Measurements from ENCODE around the gene NCBP2L. TPM values are rescaled to one million over a fixed set of nuclear protein-coding genes. Genes with fewer than 3 reads are reported as not detected.

NCBP2L gene
- total RNA-seq = not detected

DNA sequence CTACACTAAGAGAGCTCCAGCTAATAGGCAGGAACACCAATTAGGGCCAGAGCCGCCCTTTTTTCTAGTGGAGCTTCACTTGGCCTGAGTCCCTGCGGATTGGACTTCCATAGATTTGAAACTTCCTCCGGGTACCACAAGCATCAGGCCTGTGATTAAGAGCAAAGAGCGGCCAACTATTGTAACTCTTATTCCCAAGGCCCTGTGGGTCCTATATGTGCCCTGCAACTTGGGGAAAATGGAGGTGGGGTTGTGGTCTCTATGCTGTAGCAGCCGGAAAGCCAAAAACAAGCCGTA lies at the start of gene NCBP2L:
Gene NCBP2L (plus strand): TSS at position 198 of the 297 bp plus-strand sequence. CDS start 16,488 bp downstream, outside the sequence.
- H3K36me3 ChIP-seq = no peaks in the 10 kb centered on the region
- 73% methylated on average over 6 of the region's 6 CpGs; no CpG with 5 or more reads in 1 of the 2 donors for WGBS, 2 donors (ENCODE audit: low coverage in 1 of 2)
- peak within 1 kb of the TSS; percentile 77 to 88 (median 83) for H3K27ac ChIP-seq
- intact Hi-C loops (cut with DNase I; ENCODE audit: low total_unique reads) (loop anchor here (2.0 to 5.0 kb wide), 3 partner anchors 60 to 120 kb away; no protein-coding TSS in a partner anchor), in situ Hi-C loops (cut with MboI; ENCODE audit: low pct_ligation_motif_present in 1 of 4, low pct_unique_long_range_greater_than_20kb in 1 of 4, low sequenced_read_pairs in 3 of 4) (loop anchor here in 2 of 4 donors (10.0 to 25.0 kb wide), 2 partner anchors 113 to 765 kb away; partner anchors contain the start of gene MORC4 (in 1 of the 2))
- H3K4me3 ChIP-seq = peak within 1 kb of the TSS in 3 of 4 donors; percentile 46 to 62 (median 50)
- no peaks in the 10 kb centered on the region for H3K9me3 ChIP-seq
- TF ChIP-seq, protein P1, sequence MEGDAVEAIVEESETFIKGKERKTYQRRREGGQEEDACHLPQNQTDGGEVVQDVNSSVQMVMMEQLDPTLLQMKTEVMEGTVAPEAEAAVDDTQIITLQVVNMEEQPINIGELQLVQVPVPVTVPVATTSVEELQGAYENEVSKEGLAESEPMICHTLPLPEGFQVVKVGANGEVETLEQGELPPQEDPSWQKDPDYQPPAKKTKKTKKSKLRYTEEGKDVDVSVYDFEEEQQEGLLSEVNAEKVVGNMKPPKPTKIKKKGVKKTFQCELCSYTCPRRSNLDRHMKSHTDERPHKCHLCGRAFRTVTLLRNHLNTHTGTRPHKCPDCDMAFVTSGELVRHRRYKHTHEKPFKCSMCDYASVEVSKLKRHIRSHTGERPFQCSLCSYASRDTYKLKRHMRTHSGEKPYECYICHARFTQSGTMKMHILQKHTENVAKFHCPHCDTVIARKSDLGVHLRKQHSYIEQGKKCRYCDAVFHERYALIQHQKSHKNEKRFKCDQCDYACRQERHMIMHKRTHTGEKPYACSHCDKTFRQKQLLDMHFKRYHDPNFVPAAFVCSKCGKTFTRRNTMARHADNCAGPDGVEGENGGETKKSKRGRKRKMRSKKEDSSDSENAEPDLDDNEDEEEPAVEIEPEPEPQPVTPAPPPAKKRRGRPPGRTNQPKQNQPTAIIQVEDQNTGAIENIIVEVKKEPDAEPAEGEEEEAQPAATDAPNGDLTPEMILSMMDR (IDR thresholded peaks at IDR 0.05) = no peak
- TF ChIP-seq POLR2A (IDR thresholded peaks at IDR 0.05) (no peak), EP300 (IDR thresholded peaks at IDR 0.05; ENCODE audit: low read depth) (no peak), POLR2AphosphoS5 (IDR thresholded peaks at IDR 0.05) (no peak)
- no peak for DNase-seq
- peaks cover 0 to 18% (median 0%) of the 10 kb centered on the region in 4 donors for H3K4me1 ChIP-seq
- H3K27me3 ChIP-seq = no peaks in the 10 kb centered on the region

DNA sequence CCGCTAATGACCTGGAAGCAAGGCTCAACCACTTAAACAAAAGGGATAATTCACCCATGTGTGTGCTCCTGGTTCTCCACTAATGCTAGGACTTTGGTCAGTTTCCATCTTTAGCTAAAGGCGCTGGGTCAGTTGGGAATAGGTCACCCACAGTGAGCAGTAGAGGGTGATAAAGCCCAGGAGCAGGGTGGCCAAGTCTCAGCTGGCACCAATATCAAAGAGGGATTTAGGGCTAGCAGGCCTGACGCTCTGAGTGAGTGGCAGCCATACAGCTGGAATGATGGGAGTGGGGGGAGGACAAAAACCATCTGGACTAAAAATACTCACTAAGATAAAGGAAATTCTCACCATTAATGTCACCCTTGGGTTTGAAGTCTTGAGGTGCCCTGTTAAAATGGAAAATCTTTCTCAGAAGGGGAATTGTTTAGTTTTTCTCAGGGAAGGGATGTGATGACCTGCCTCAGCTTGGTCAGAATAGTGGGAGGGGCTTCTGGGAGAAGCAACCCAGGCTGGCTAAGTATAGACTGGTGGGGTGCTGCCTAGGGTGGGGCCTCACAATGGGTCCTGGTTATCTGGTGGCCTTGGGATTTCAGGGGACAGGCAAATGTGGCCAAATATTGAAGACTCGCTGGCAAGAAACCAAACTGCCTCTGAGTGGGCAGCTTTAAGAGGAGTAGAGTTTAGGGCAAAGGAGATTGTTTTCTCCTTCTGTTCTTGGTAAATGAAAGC lies 49.0 kb upstream of the NCBP2L start:
- 77% methylated on average over 4 of the region's 4 CpGs; no CpG with 5 or more reads in 1 of the 2 donors for WGBS, 2 donors (ENCODE audit: low coverage in 1 of 2)

DNA sequence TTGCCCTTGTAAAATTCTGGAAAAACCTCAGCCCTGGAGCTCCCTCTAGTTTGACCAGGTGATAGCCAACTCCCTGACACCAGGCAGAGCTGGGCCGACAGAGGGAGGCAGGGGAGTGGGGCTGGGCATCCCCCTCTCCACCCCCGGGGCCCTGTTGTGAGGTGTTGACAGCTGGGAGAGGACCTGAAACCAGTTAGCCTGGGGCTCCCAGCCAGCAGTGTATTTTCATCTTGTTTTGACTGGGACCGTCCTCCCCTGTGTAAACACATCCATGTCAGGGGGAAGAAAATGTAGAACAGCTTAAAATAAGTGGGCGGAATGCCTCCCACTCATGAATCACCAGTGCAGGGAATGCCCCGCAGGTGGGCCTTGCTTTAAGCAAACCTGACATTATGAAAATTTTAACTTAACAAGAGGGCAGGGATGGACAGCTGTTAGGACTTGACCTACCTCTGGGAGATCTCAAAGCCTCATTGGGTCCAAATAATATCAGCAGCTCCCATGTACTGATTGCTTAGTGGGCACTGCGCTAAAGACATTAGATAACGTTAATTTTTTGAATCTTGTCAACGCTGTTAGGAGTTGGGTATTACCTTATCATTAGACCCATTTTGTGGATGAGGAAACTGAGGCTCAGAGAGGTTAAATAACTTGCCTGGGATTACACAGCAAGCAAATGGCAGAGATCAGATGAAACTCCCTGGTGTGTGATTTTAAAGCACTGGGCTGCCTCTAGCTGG lies 47.8 kb upstream of the NCBP2L start:
- Histone ChIP-seq H3K36me3 (no peaks in the 10 kb centered on the region), H3K4me1 (peaks cover 0 to 55% (median 18%) of the 10 kb centered on the region in 4 donors), H3K4me3 (no peak overlapping the region), H3K27me3 (no peaks in the 10 kb centered on the region), H3K9me3 (no peaks in the 10 kb centered on the region), H3K27ac (peak overlapping the region; percentile 61 to 81 (median 75))
- in situ Hi-C loops (cut with MboI; ENCODE audit: low pct_ligation_motif_present in 1 of 4, low pct_unique_long_range_greater_than_20kb in 1 of 4, low sequenced_read_pairs in 3 of 4) = no loop called here
- DNase-seq = no peak
- intact Hi-C loops (cut with DNase I; ENCODE audit: low total_unique reads) = no loop called here
- WGBS, 2 donors (ENCODE audit: low coverage in 1 of 2) = 71% methylated on average over 8 of the region's 8 CpGs; no CpG with 5 or more reads in 1 of the 2 donors
- TF ChIP-seq, protein P1 (IDR thresholded peaks at IDR 0.05) = no peak
- TF ChIP-seq EP300 (IDR thresholded peaks at IDR 0.05; ENCODE audit: low read depth) = no peak
- no peak for TF ChIP-seq POLR2A (IDR thresholded peaks at IDR 0.05)
- no peak for TF ChIP-seq POLR2AphosphoS5 (IDR thresholded peaks at IDR 0.05)

More for the DNA sequence above, 49.0 kb upstream of the NCBP2L start:
- in situ Hi-C loops (cut with MboI; ENCODE audit: low pct_ligation_motif_present in 1 of 4, low pct_unique_long_range_greater_than_20kb in 1 of 4, low sequenced_read_pairs in 3 of 4) (no loop called here), intact Hi-C loops (cut with DNase I; ENCODE audit: low total_unique reads) (no loop called here)
- no peaks in the 10 kb centered on the region for H3K9me3 ChIP-seq
- no peak overlapping the region for H3K4me3 ChIP-seq
- no peaks in the 10 kb centered on the region for H3K27me3 ChIP-seq
- peak overlapping the region; percentile 61 to 81 (median 71) for H3K27ac ChIP-seq
- no peaks in the 10 kb centered on the region for H3K36me3 ChIP-seq
- DNase-seq = no peak
- TF ChIP-seq POLR2AphosphoS5 (IDR thresholded peaks at IDR 0.05) (no peak), EP300 (IDR thresholded peaks at IDR 0.05; ENCODE audit: low read depth) (no peak), POLR2A (IDR thresholded peaks at IDR 0.05) (no peak)
- TF ChIP-seq, protein P1 (IDR thresholded peaks at IDR 0.05) = no peak
- H3K4me1 ChIP-seq = peaks cover 0 to 55% (median 18%) of the 10 kb centered on the region in 4 donors

DNA sequence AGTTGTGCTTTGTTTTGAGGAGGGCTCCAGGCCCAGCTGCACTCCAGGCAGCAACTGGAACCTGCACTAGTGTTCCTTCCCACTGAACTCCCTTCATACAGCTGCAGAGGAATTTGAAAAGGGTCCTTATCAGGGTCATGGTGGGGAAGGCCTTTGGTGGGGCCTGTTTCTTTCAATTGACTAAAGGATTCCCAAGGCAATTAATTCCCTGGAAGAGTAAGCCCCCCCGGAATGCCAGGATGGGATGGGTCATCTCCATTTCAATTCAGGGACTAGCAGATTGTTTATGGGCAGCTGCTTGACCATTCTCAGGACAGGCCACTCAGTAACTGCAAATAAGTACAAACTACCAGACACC lies 47.3 kb upstream of the NCBP2L start:
- peak overlapping the region in 3 of 4 donors; percentile 72 to 81 (median 78) for H3K27ac ChIP-seq

More for the DNA sequence above, 47.3 kb upstream of the NCBP2L start:
- no peaks in the 10 kb centered on the region for H3K27me3 ChIP-seq
- no peak for DNase-seq
- intact Hi-C loops (cut with DNase I; ENCODE audit: low total_unique reads) (no loop called here), in situ Hi-C loops (cut with MboI; ENCODE audit: low pct_ligation_motif_present in 1 of 4, low pct_unique_long_range_greater_than_20kb in 1 of 4, low sequenced_read_pairs in 3 of 4) (no loop called here)
- H3K9me3 ChIP-seq = no peaks in the 10 kb centered on the region
- TF ChIP-seq POLR2A (IDR thresholded peaks at IDR 0.05) = no peak
- TF ChIP-seq, protein P1 (IDR thresholded peaks at IDR 0.05) = no peak
- TF ChIP-seq EP300 (IDR thresholded peaks at IDR 0.05; ENCODE audit: low read depth) = no peak
- TF ChIP-seq POLR2AphosphoS5 (IDR thresholded peaks at IDR 0.05) = no peak
- whole genome bisulfite sequencing, 2 donors (ENCODE audit: low coverage in 1 of 2) = 43% methylated on average over 1 of the region's 1 CpG; no CpG with 5 or more reads in 1 of the 2 donors
- H3K4me3 ChIP-seq = no peak overlapping the region
- peaks cover 0 to 55% (median 18%) of the 10 kb centered on the region in 4 donors for H3K4me1 ChIP-seq
- H3K36me3 ChIP-seq = no peaks in the 10 kb centered on the region
